Fibroblast of lung (primary cell): ENCODE data around the gene TMEM131L.

ENCODE experiments used
- CTCF ChIP-seq, 2 donors: IDR thresholded peaks in 1 of 2; conservative IDR thresholded peaks in 1 of 2; 1 replicate in 1 of 2; 2 replicates in 1 of 2; pipeline ENCODE4 v1.5.1; 2011 to 2012; ENCODE audit warnings: low read length in 2 of 2, control low read depth in 1 of 2, inconsistent platforms in 1 of 2, low read depth in 1 of 2, mild to moderate bottlenecking in 1 of 2
- EZH2 ChIP-seq: IDR thresholded peaks from 2 replicates; pipeline ENCODE4 v1.5.1; 2012; ENCODE audit warnings: low read length, control low read depth, mild to moderate bottlenecking; ENCODE audit errors: missing control alignments

GRCh38 chr4:153481478-153481877 is 15.3 kb downstream of the TMEM131L start:
- no peak for TF ChIP-seq CTCF (conservative IDR thresholded peaks at IDR 0.05 in 1 of 2, IDR thresholded peaks at IDR 0.05 in 1 of 2; ENCODE audit: low read depth in 1 of 2, low read length in 2 of 2)
- TF ChIP-seq EZH2, result no peak
